ENCODE measurements around the gene STS.
"Not testable (repeated sequence)": the region's sequence is repeated elsewhere in the genome, so short reads cannot be mapped to it uniquely, and the experiment has no call there.

STS gene

DNA sequence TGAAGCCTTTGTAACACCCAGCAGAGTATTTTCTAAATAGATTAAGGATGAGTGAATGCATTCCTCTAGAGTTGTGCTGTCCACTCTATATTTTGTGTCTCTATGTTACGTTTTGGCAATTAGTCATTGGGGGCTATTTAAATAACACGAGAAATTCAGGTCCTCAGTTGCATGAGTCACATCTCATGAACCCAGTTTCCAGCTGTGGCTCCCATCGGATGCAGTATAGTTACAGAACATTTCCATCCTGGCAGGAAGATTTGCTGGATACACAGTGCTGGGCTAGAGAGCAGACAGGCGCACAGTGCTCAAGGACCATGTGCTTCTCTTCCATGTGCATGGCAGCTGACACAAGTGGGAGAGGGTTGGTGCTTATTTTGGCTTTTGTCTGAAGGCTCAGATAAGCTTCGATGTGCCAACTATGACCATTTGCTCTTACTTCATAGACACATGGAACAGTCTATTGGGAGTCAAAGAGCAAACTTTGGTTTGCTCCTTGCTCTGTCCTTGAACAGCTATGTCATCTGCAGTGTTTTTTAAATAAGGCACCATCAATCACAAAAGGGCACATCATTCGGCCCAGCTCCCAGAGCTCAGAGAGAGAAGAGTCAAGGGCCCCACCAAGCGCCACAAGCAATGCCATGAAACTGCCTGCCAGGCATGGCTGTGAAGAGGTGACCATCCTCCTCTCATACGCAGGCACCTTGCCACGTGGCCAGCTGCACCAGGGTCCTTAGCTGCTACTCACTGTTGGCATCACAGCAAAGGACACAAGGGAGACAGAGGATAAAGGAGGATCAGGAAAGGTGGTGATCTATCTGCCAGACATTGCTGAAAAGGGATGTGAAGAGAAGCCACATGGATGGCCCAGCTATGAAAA, 8.1 kb upstream of the STS start:
- DNase-seq, result no peak

- no peak for DNase-seq
Observed at GRCh38 chrX:7143076-7143475, 4.4 kb upstream of the STS start.

- DNase-seq, result no peak
Observed at GRCh38 chrX:7143941-7144525, 3.5 kb upstream of the STS start.

DNA sequence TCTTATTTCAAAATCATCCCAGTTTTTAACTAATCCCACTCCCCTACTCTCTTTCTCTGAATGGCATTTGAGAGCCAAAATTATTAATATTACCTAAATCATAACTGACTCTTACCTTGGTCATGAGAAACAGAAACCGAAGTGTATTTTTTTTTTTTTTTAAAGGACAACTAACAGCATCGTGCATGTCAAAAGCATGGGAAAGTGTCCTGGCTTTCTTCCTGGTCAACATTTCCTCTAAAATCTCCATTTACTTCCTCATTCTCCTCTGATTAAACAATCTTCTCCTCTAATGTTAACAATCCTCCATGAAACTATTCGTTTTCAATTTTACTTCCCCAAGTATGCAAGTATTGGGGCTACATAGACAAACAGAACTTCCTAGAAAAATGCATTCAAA, 2.1 kb upstream of the STS start:
- no peak for DNase-seq

- no peak for DNase-seq
Observed at GRCh38 chrX:7146020-7146702, 1.4 kb upstream of the STS start.

DNA sequence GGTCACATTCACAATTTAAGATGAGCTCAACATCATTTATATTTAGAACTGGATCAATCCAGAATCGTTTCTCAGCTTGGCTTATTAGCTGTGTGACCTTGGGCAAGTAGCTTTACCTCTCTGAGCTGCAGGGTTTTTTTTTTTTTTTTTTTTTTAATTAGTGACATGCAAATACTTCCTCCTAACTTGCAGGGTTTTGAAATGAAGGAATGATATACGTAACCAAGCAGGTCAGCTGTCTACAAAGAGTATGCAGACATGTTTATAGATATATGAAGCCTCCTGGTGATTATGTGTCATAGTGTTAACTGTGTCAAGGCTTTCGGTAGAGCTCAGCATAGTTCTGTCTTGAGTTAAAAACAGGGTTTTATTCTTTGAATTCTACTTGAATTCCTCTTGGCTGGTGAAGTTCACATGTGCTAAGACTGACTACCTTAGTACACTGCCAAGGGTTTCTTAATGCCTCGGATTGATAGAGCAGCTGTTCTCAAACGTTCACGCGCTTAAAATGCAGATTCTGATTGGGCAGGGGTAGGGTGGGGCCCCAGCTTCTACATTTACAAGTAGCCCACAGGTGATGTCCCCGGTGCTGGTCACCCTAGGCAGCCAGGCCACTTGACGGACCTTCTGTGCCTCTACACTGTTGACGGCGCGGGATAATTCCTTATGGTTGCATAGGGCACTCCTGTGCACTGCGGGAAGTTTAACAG, 654 bp upstream of the STS start:
- DNase-seq, result peak; percentile 0

DNA sequence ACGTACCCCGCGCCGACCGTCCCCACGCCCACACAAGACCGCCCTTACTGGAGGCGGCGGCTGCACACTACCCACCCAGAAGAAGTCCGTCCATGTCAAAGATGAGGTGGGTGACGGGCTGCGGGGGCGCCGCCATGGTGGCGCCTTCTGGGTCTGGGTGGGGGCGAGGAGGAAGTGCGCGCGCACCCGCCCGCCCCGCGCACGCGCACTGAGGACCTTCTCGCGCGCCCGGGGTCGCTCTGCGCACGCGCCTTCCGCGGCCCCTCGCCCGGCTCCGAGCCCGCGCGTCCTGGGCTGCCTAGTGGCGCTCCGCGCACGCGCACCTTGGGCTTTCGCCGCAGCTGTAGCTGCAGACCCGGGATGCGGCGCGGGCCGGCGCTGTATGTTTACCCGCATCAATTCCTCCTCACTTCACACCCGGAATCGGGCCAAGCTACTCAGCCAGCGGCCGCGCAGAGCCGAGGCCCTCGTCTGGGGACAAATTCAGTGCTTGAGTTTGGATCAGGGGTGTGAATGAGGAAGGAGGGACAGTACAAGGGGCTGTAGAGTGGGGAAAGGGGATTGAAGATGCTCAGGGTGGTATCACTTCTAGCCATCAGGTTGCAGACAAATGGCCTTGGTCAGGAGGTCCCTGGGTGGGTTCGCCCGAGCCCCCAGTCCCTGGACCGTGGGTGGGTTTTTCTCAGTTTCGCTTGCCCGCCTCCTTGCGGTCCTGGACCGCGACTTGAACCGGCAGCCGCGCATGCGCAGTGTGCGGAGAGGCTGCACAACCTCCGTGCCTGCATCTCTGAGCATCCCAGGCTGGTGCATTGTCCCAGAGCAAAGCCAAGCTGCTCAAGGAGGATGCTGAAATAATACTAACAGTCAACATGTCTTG, 704 bp downstream of the STS start, which contains the start of gene PUDP:
Gene PUDP (minus strand): TSS at position 176 of the 877 bp plus-strand sequence. CDS start 40 bp downstream, at position 136.
- DNase-seq, result peak; percentile 78

GRCh38 chrX:7149411-7149810, 1.9 kb downstream of the STS start:
- no peak for DNase-seq

DNA sequence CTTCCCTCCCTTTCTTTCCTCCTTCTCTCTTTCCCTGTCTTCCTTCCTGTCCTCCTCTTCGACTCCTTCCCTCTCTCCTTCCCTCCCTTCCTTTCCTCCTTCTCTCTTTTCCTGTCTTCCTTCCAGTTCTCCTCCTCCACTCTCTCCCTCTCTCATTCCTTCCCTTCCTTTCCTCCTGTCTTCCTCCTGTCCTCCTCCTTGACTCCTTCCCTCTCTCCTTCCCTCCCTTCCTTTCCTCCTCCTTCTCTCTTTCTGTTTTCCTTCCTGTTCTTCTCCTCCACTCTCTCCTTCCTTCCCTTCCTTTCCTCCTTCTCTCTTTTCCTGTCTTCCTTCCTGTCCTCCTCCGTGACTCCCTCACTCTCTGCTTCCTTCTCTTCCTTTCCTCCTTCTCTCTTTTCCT, 5.7 kb downstream of the STS start:
- no peak for DNase-seq

DNA sequence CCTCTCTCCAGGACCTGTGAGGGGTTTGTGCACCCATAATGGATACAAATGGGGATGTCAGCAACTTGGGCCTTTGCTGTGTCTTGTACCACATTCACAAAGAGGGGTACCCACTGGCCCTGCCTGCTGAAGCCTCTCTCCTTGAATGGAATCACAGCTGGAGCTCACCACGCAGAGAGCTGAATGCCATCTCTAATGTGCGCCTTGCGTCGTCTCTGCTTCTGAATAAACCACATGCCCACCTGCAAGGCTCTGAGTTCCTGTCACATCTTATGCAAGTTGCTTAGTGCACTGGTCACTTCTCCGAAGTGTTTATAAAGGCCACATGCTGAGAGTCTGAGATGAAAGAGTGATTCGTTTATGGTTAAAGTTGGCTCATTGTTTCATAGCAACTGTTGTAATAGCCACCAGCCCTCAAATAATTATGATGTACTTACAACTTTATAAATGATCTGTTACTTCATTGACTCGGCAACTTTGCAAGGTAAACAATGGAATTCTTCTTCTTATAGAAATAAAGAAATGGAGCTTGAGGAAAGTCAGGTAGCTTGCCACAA, 6.6 kb downstream of the STS start:
- no peak for DNase-seq

DNA sequence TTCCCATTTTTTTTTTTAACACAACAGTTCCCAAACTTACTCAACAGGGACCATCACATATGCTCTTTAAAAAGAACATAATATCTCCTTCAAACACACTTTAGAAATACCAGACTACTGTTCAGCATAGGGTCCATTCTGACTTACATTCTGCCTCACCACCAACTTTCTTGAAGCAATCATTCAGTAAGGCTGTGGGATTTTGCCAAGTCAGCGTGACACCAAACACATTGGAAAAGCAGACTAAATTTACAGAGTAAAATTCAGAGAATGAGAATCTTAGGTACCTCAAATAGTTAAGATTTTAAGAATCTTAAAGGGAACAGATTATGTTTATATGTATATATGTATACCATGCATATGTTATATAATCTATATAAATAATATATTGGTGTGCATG, 7.7 kb downstream of the STS start:
- no peak for DNase-seq

GRCh38 chrX:7156879-7157278, 9.4 kb downstream of the STS start:
- no peak for DNase-seq

GRCh38 chrX:7158468-7158990, 11.0 kb downstream of the STS start:
- DNase-seq, result no peak

DNA sequence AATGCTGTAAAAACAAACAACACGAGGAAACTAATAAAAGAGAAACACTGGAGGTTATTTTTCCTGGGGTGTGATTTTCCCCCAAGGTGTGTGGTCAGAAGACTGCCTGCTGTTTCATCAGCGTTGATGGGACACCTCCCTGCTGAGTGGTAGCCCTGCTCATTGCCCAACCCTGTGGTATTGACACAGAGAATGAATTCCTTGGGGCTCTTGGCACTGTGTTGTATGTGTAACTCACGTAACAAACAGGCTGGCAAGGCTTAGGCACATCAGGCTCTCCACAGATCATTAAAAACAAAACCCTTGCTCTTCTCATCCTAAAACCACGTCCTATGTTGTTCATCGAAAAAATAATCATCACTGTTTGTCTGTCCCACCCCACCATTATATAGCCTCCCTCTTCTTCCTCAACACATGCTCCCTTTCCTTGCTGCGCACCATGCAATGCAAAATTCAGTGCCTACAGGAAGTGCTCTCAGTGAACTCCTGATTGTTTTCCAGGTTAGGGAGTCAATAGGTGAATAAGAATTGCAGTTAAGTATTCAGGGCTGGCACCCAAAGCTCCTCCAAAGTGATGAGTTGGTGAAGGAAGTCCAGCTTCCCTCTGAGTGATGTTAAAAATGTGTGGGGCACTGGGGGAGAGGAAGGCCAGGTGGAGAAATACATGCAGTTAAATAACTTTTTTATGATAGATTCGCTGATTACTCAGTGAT, 11.8 kb downstream of the STS start:
- no peak for DNase-seq

DNA sequence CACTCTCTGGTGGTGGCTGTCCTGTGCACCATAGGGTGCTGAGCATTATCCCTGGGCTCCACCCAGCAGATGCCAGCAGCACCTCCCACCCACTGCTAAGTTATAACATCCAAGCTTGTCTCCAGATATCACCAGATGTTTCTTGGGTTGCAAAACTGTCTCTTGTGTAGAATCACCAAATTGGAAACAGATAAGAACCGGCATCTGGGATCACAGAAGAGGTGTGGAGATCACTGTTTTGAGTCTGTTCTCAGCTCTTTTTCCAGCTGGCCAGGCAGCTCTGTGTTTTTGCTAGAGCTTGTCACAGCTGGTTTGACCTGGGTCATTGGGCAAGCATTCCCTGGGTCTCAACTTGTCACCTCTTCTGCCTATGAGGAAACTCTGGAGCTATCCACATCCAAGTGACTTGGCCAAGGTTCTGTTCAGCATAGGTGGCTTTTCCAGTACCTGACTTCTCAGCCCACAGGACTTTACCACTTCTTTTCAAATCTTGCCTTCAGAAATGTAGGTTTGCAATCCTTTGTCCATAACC, 15.7 kb downstream of the STS start:
- no peak for DNase-seq

DNA sequence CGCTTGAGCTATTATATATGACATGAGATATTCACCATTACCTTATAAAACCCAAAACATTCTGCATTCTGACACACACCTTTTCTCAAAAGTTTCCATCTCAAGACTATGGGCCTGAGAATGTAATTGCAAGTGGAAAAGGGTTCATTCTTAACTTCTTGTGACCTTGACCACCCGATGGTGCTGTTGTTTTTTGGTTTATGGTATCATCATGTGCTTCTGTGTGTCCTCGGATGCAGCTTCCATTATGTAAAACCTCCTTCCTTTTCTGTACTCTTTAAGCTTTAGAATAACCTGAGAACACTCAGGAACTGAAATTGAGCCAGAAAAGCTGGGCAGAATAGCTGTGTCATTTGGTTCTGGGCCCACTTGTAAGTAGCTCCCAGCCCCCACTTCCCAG, 16.7 kb downstream of the STS start:
- DNase-seq, result no peak

- DNase-seq, result no peak
Observed at GRCh38 chrX:7168371-7168770, 20.9 kb downstream of the STS start.

DNA sequence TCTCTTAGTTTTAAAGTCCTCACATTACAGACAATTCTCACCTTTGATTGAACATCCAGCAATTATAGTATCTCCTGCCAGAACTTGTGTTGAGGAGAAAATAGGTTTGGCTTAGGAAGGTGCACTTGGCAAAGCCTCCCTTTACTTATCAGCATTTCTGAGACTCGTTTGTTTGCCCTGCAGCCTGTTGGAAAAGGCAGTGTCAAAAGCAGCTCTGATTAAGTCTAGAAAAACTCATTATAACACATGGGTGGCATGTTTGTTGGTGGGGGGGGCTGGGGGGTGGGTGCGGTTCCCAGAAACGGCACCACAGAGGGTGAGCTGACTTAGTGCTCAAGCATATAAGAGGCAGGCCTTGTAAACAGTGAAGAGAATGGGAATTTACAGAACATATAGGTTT, 22.1 kb downstream of the STS start:
- DNase-seq, result no peak

DNA sequence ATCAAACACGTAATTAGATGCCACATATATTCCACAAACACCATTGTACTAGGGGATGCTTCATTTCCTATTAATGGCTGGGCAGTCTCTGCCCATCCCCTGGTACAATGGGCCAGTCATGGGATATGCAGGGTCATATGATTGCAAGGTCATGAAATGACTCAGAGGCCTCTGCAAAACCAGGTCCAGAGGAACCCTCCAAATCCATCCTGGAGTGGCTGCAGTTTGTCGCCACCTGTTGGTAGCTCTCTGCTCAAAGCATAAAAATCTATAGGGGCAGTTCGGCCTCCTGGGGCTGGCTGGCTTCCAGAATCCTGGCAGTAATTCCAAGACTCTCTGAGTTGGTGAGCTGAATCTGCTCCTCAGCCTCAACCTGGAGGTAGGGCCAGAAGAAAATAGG, 23.4 kb downstream of the STS start:
- peak; percentile 0 for DNase-seq

GRCh38 chrX:7178859-7179258, 31.3 kb downstream of the STS start:
- DNase-seq, result not testable (repeated sequence)

DNA sequence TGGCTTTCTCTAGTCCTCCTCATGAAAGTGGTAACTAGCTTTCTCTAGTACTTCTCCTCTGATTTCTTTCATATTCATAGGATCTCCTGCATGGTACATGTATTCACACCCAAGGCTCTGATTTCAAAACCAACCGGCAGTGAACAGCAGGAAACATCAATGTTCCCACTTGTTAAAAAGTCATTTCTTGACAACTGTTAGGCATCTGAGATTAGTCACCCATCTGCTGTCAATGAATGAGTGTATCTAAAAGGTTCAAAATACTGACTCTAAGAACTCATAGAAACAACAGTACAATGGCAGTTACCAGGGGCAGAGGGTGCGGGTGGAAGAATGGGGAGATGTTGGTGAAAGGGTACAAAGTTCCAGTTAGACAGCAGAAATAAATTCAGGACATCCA, 31.9 kb downstream of the STS start:
- no peak for DNase-seq
